GM18526 (cell line): Measurements from ENCODE around the gene GTF3A.

Experiments
- POLR2A ChIP-seq: IDR thresholded peaks from 3 replicates; pipeline ENCODE4 v1.6.1; 2011; ENCODE audit not compliant: insufficient read length; ENCODE audit errors: extremely low read depth

The GTF3A gene

GRCh38 chr13:27461940-27462584 is 37.6 kb downstream of the GTF3A start:
- TF ChIP-seq POLR2A: no peak

GRCh38 chr13:27463500-27463899 is 39.1 kb downstream of the GTF3A start:
- no peak for TF ChIP-seq POLR2A

- TF ChIP-seq POLR2A: no peak
Measured at GRCh38 chr13:27465611-27466010, 41.2 kb downstream of the GTF3A start.

GRCh38 chr13:27466513-27466912 is 42.1 kb downstream of the GTF3A start:
- no peak for TF ChIP-seq POLR2A

- no peak for TF ChIP-seq POLR2A
Measured at GRCh38 chr13:27470075-27470820, 45.8 kb downstream of the GTF3A start.

- TF ChIP-seq POLR2A: no peak
Measured at GRCh38 chr13:27472441-27472840, 48.0 kb downstream of the GTF3A start.

- no peak for TF ChIP-seq POLR2A
Measured at GRCh38 chr13:27472941-27473340, 48.5 kb downstream of the GTF3A start.

- no peak for TF ChIP-seq POLR2A
Measured at GRCh38 chr13:27474751-27475268, 50.4 kb downstream of the GTF3A start.

- no peak for TF ChIP-seq POLR2A
Measured at GRCh38 chr13:27476943-27477703, 52.7 kb downstream of the GTF3A start.

GRCh38 chr13:27481766-27482165 is 57.3 kb downstream of the GTF3A start:
- TF ChIP-seq POLR2A: no peak

- TF ChIP-seq POLR2A: no peak
Measured at GRCh38 chr13:27482983-27483382, 58.6 kb downstream of the GTF3A start.

GRCh38 chr13:27483421-27483820 is 59.0 kb downstream of the GTF3A start:
- TF ChIP-seq POLR2A: no peak
